ENCODE measurements around the gene JAKMIP1.

The JAKMIP1 gene

GRCh38 chr4:6182376-6183280 is 17.7 kb downstream of the JAKMIP1 start:
- DNase-seq (ENCODE audit: low spot score) = no peak

GRCh38 chr4:6180841-6181631 is 19.3 kb downstream of the JAKMIP1 start:
- DNase-seq (ENCODE audit: low spot score) = no peak

- no peak for DNase-seq (ENCODE audit: low spot score)
Measured at GRCh38 chr4:6179362-6179761, 21.0 kb downstream of the JAKMIP1 start.

- no peak for DNase-seq (ENCODE audit: low spot score)
Measured at GRCh38 chr4:6178757-6179156, 21.6 kb downstream of the JAKMIP1 start.

- no peak for DNase-seq (ENCODE audit: low spot score)
Measured at GRCh38 chr4:6177587-6178197, 22.7 kb downstream of the JAKMIP1 start.

GRCh38 chr4:6175426-6175825 is 24.9 kb downstream of the JAKMIP1 start:
- no peak for DNase-seq (ENCODE audit: low spot score)

- no peak for DNase-seq (ENCODE audit: low spot score)
Measured at GRCh38 chr4:6172927-6173200, 27.5 kb downstream of the JAKMIP1 start.

- no peak for DNase-seq (ENCODE audit: low spot score)
Measured at GRCh38 chr4:6172093-6172926, 28.0 kb downstream of the JAKMIP1 start.

GRCh38 chr4:6169239-6169638 is 31.1 kb downstream of the JAKMIP1 start:
- DNase-seq (ENCODE audit: low spot score) = no peak

GRCh38 chr4:6165766-6166165 is 34.6 kb downstream of the JAKMIP1 start:
- no peak for DNase-seq (ENCODE audit: low spot score)

GRCh38 chr4:6162885-6163284 is 37.5 kb downstream of the JAKMIP1 start:
- DNase-seq (ENCODE audit: low spot score) = no peak

- DNase-seq (ENCODE audit: low spot score) = no peak
Measured at GRCh38 chr4:6161921-6162464, 38.4 kb downstream of the JAKMIP1 start.

- no peak for DNase-seq (ENCODE audit: low spot score)
Measured at GRCh38 chr4:6160536-6160935, 39.8 kb downstream of the JAKMIP1 start.

GRCh38 chr4:6157926-6158325 is 42.4 kb downstream of the JAKMIP1 start:
- no peak for DNase-seq (ENCODE audit: low spot score)

- no peak for DNase-seq (ENCODE audit: low spot score)
Measured at GRCh38 chr4:6155996-6156750, 44.2 kb downstream of the JAKMIP1 start.

- no peak for DNase-seq (ENCODE audit: low spot score)
Measured at GRCh38 chr4:6154875-6155274, 45.5 kb downstream of the JAKMIP1 start.

- peak; percentile 25 for DNase-seq (ENCODE audit: low spot score)
Measured at GRCh38 chr4:6153874-6154273, 46.5 kb downstream of the JAKMIP1 start.

- DNase-seq (ENCODE audit: low spot score) = no peak
Measured at GRCh38 chr4:6152869-6153705, 47.3 kb downstream of the JAKMIP1 start.

GRCh38 chr4:6150046-6150735 is 50.2 kb downstream of the JAKMIP1 start:
- no peak for DNase-seq (ENCODE audit: low spot score)

Data from SK-N-DZ (cell line).